Ovary (tissue), 9 donors: Measurements from ENCODE around the gene NDOR1. TPM values are rescaled to one million over a fixed set of nuclear protein-coding genes. Genes with fewer than 3 reads are reported as not detected.

Experiments
- DNase-seq, 5 donors: peaks; one replicate each; pipeline ENCODE4 v3.0.0-alpha.2; 2019 to 2020
- H3K27ac ChIP-seq, 2 donors: fragments of 200-600 bp; one replicate each; pipeline versions ENCODE4 v1.5.1 to v1.8.0; 2019 to 2022
- H3K27me3 ChIP-seq: fragments of 200-600 bp; one replicate; pipeline ENCODE4 v1.8.0; 2022
- H3K36me3 ChIP-seq: fragments of 200-600 bp; sonication (generic); one replicate; pipeline ENCODE4 v1.5.1; 2019
- H3K4me1 ChIP-seq: one replicate; pipeline ENCODE4 v1.8.1; 2013; ENCODE audit warnings: mild to moderate bottlenecking, moderate library complexity; ENCODE audit not compliant: insufficient read depth
- H3K4me3 ChIP-seq: fragments of 200-600 bp; sonication (generic); one replicate; pipeline ENCODE4 v1.5.1; 2017
- H3K9me3 ChIP-seq, 2 donors: fragments of 200-600 bp in 1 of 2; sonication (generic) in 1 of 2; one replicate each; pipeline versions ENCODE4 v1.5.1 to v1.8.1; 2013 to 2019; ENCODE audit warnings: mild to moderate bottlenecking in 1 of 2, moderate library complexity in 1 of 2
- EP300 ChIP-seq: sonication (generic); formaldehyde crosslinking; IDR thresholded peaks from one replicate; pipeline ENCODE4 v1.6.1; 2017; ENCODE audit warnings: antibody characterized with exemption
- POLR2A ChIP-seq: fragments of 450-650 bp; IDR thresholded peaks from one replicate; pipeline ENCODE4 v1.6.1; 2017; ENCODE audit warnings: antibody characterized with exemption, mild to moderate bottlenecking, moderate library complexity
- WGBS, 3 donors: extraction: QIAGEN DNeasy Blood & Tissue Kit in 1 of 3; methylation state at CpG; one replicate each; pipeline versions ENCODE4 v1.1.5 to v1.1.7; 2013 to 2017; 5-methylcytosine and 5-hydroxymethylcytosine counted together
- intact Hi-C, 4 donors: fragments of 100-400 bp; cut with DNase I; formaldehyde crosslinking; loops; one replicate each; pipeline versions ENCODE4 v1.11.0 to v1.15.1; 2022 to 2023
- polyA plus RNA-seq, 2 donors: library from polyadenylated mRNA; stranded (reverse); fragments of 200-250 nt in 1 of 2; fragments of 350-450 nt in 1 of 2; fragmentation: Illumina TruSeq in 1 of 2; extraction: RNeasy Lipid Tissue Mini Kit (QIAGEN cat#74804) in 1 of 2; gene quantifications; one replicate each; pipeline ENCODE4 v1.2.3, GENCODE V29; 2013 to 2014
- total RNA-seq, 7 donors: library from RNA; depleted of rRNA in 2 of 7; stranded (reverse); fragments of >200 nt in 2 of 7; fragmentation: NEBNext Ultra II Directional in 3 of 7; extraction: Animal tissue kit (Norgen Biotek cat#: 25700) in 3 of 7; gene quantifications; one replicate each; pipeline versions ENCODE4 v1.1.0 to v1.2.4, GENCODE V29; 2016 to 2023
- TF ChIP-seq, protein P1 (sequence below), 3 donors: fragments of 450-650 bp in 2 of 3; fragments of 200-600 bp in 1 of 3; IDR thresholded peaks; one replicate each; pipeline versions ENCODE4 v1.5.1 to v1.8.0; 2016 to 2022; ENCODE audit warnings: antibody characterized with exemption in 3 of 3, mild to moderate bottlenecking in 1 of 3
- donor health status: DM: no; HTN: no; CAD: no; lungs with moderate emphysema.
- donor health status: DM: no; HTN: no; CAD: no.
- donor health status: Bipolar disorder and iron deficiency.
- donor health status: DM: yes; HTN: yes; CAD: no.
- donor health status: DM: no; HTN: no; CAD: no.
- donor health status: DM: yes; HTN: yes; CAD: no.

Gene NDOR1
- total and polyA plus RNA-seq, 9 donors = 1.1 to 15.2 (median 9.0) TPM

DNA sequence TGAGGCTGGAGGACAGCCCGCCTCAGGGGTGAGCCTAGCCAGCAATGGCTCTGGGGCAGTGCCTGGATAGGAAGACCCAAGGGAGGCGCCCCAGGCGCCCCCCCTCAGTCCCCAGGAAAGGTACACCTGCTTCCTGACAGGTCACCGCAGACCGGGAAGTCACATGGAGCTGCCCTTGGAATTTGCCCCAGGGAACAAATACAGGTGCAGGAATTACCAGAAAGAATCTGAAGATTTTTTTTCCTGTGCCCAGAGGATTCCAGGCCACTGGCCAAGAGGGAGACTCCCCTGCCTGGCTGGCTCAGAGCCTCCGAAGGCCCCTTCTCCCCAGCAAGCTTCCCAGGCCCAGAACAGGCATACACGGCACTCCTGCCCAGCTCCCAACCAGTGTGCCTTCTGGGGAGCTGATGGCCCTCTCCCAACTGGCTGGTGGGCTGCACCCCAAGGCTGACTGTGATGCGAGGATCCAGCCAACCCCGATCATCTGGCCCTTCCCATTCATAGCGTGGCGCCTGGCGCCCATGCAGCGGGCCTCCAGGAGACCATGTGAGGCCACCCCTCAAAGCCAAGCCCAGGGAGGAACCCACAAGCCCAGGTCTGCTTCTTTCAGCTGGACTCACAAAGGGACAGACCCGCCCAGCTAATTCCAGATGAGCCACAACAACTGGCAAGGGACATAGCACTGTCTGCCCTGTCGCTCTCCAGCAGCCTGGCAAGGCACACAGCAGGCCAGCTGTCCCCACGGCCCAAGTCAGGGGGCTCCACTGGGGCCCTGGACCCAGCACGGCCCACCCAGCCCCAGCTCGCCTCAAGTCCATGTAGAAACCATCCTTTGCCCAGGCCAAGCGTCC lies 7.2 kb upstream of the NDOR1 start:
- no peaks in the 10 kb centered on the region for H3K9me3 ChIP-seq
- peaks cover 9% of the 10 kb centered on the region for H3K4me1 ChIP-seq
- DNase-seq = no peak
- intact Hi-C loops = no loop called here
- H3K27ac ChIP-seq = no peak overlapping the region
- H3K4me3 ChIP-seq = no peak overlapping the region
- 73 to 82% (median 79%) methylated on average over 12 to 19 of the region's 19 CpGs for WGBS, 3 donors
- no peak for TF ChIP-seq EP300
- TF ChIP-seq, protein P1, sequence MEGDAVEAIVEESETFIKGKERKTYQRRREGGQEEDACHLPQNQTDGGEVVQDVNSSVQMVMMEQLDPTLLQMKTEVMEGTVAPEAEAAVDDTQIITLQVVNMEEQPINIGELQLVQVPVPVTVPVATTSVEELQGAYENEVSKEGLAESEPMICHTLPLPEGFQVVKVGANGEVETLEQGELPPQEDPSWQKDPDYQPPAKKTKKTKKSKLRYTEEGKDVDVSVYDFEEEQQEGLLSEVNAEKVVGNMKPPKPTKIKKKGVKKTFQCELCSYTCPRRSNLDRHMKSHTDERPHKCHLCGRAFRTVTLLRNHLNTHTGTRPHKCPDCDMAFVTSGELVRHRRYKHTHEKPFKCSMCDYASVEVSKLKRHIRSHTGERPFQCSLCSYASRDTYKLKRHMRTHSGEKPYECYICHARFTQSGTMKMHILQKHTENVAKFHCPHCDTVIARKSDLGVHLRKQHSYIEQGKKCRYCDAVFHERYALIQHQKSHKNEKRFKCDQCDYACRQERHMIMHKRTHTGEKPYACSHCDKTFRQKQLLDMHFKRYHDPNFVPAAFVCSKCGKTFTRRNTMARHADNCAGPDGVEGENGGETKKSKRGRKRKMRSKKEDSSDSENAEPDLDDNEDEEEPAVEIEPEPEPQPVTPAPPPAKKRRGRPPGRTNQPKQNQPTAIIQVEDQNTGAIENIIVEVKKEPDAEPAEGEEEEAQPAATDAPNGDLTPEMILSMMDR (IDR thresholded peaks at IDR 0.05) = no peak
- no peak for TF ChIP-seq POLR2A
- no peaks in the 10 kb centered on the region for H3K36me3 ChIP-seq
- H3K27me3 ChIP-seq = no peaks in the 10 kb centered on the region

DNA sequence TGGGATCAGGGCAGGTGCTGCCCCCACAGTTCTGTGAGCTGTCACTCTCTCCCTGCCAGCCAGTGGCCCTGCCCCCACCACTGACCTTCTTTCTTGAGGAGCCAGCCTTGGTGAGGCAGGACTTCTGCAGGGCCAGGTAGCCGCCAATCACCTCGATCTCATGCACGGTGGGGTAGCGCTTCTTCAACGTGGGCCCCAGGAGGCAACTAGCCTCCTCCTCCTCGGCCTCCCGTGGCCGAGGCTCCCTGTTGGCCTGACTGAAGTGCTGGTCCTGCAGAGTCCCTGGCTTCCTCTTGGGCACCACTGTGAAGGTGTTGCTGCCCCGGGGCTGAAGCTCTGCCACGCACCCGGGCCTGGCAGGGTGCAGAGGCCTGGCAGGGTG lies 6.6 kb upstream of the NDOR1 start:
- H3K27me3 ChIP-seq = no peaks in the 10 kb centered on the region
- WGBS, 3 donors = 67 to 78% (median 68%) methylated on average over 11 of the region's 11 CpGs
- H3K4me1 ChIP-seq = peaks cover 11% of the 10 kb centered on the region
- H3K27ac ChIP-seq = no peak overlapping the region
- H3K9me3 ChIP-seq = no peaks in the 10 kb centered on the region
- no peak overlapping the region for H3K4me3 ChIP-seq
- intact Hi-C loops = no loop called here
- no peak for DNase-seq
- TF ChIP-seq, protein P1 (IDR thresholded peaks at IDR 0.05) = no peak
- TF ChIP-seq EP300 = no peak
- no peaks in the 10 kb centered on the region for H3K36me3 ChIP-seq

DNA sequence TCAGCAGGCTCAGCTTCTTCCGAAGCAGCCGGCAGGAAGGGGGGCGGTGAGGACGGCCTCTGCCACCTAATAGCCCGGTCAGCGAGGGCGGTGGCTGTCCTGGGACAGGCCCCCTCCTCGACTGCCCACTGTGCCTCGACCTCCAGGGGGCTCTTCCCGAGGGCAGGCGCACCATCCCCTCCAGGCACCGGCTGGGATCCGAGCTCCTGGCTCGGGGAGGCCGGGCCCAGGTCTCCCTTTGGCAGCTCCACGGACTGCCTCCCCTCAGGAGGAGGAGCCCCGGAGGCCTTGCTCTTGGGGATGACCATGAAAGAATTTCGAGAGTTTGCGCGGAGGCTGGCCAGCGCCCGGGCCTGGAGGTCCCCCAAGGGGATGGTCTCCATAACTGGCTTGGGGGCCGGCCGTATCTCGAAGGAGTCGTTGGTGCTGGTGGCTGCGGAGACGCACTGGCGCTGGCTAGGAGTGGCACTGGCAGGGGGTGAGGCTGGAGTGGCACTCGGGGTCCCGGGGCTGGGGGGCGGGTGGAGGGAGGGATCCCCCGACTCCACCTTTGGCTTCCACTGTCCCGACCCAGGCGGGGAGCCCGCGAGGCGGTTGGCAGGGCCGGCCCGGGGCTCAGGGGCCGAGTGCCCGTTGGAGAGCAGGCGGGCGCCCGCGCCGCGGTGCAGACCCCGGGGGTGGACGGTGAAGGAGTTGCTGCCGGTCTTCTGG lies 5.9 kb upstream of the NDOR1 start:
- Histone ChIP-seq H3K4me3 (peak overlapping the region; percentile 40), H3K4me1 (peaks cover 17% of the 10 kb centered on the region), H3K36me3 (no peaks in the 10 kb centered on the region), H3K27me3 (no peaks in the 10 kb centered on the region), H3K9me3 (no peaks in the 10 kb centered on the region), H3K27ac (no peak overlapping the region)
- TF ChIP-seq EP300 (no peak), POLR2A (no peak)
- TF ChIP-seq, protein P1 (IDR thresholded peaks at IDR 0.05) = no peak
- DNase-seq = peak in 1 of 5 donors; percentile 43
- intact Hi-C loops = no loop called here
- 3 to 6% (median 4%) methylated on average over 33 to 51 of the region's 51 CpGs for WGBS, 3 donors

DNA sequence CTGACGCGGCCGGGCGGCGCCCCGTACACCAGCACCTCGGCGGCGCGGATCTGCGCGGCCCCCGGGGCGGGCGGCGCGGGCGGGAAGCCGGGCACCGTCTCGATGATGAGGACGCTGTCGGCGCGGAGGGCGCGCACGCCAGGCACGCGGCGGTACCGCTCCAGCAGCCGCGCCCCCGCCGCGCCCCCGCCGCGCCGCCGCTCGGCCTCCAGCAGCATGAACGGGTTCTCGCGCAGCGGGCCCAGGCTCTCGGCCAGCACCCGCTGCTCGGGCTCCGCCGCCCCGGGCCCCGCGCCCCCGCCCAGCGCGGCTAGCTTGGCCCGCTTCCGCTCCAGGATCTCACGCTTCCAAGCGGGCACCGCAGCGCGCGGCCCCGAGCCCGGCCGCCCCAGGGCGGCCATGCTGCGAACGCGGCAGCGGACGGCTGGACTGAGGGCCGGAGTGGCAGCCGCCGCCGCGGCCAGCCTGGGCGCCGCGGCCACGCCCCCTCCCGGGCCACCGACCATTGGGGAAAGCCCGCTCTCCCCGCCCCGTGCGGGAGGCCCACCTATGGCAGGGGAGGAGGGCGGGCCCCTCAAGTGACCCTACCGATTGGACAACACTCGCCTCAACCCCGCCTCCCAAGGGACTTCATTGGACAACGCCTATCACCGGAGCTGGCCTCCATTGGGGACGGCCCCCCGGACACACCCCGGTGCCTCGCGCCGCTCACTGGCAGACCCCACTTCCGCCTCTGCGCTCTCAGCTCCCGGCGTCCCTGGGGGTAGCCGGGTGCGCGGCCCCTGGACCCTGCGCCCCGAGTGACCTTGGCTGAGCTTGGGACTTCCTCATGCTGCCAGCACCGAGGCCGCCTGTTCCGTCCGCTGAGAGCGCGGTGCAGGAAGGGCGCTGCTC lies 4.9 kb upstream of the NDOR1 start, which contains the start of gene TPRN:
Gene TPRN (minus strand): TSS at position 431 of the 894 bp plus-strand sequence. CDS start 30 bp downstream, at position 401.
- WGBS, 3 donors = 0 to 1% (median 1%) methylated on average over 32 to 118 of the region's 118 CpGs
- intact Hi-C loops = no loop called here
- Histone ChIP-seq H3K4me3 (peak within 1 kb of the TSS; percentile 62), H3K36me3 (no peaks in the 10 kb centered on the region), H3K9me3 (no peaks in the 10 kb centered on the region), H3K27ac (peak within 1 kb of the TSS in 1 of 2 donors; percentile 54), H3K4me1 (peaks cover 21% of the 10 kb centered on the region), H3K27me3 (no peaks in the 10 kb centered on the region)
- peak; percentile 99 to 100 (median 99) for DNase-seq
- TF ChIP-seq EP300 (no peak), POLR2A (peak; percentile 71)
- TF ChIP-seq, protein P1 (IDR thresholded peaks at IDR 0.05) = peak in 1 of 3 donors; percentile 24
